B cell (primary cell): ENCODE measurements around the gene DPH7. TPM values are rescaled to one million over a fixed set of nuclear protein-coding genes. Genes with fewer than 3 reads are reported as not detected.

ENCODE experiments used
- ATAC-seq: fragments of 200-7000 bp; cut with Tn5 transposase; one replicate; pipeline ENCODE4 v1.10.0; 2021; ENCODE audit warnings: low read depth, mild to moderate bottlenecking, moderate number of reproducible peaks, moderate library complexity
- CTCF ChIA-PET: fragments of 350-600 bp; sonication (Branson Sonifier 250); formaldehyde crosslinking; loops from one replicate; lab custom pipeline; 2021; ENCODE audit warnings: antibody characterized with exemption, inconsistent platforms; lab: Charles Lee
- POLR2A ChIA-PET: fragments of 350-600 bp; sonication (Branson Sonifier 250); formaldehyde crosslinking; loops from one replicate; lab custom pipeline; 2021; ENCODE audit warnings: antibody characterized with exemption; lab: Charles Lee
- DNase-seq: peaks from one replicate; pipeline ENCODE4 v3.0.0; 2013
- H2AFZ ChIP-seq: 2 replicates; pipeline ENCODE4 v1.6.1; 2012; ENCODE audit warnings: mild to moderate bottlenecking, low read depth, low read length; ENCODE audit not compliant: insufficient read depth, poor library complexity, severe bottlenecking
- H3K27ac ChIP-seq, 2 donors: 1 replicate in 1 of 2; 2 replicates in 1 of 2; pipeline ENCODE4 v1.5.1; 2012 to 2013; ENCODE audit warnings: low read length in 2 of 2, mild to moderate bottlenecking in 2 of 2, moderate library complexity in 1 of 2
- H3K27me3 ChIP-seq, 4 experiments: fragments of 200-600 bp in 1 of 4; sonication (generic) in 1 of 4; replicated peaks in 1 of 4; 1 replicate in 2 of 4; 2 replicates in 2 of 4; pipeline versions ENCODE4 v1.6.1 to v1.7.0; 2013 to 2016; ENCODE audit warnings: low read length in 3 of 4, mild to moderate bottlenecking in 2 of 4, mixed read lengths in 1 of 4, moderate library complexity in 1 of 4; ENCODE audit not compliant: insufficient read depth in 4 of 4, control insufficient read depth in 3 of 4; ENCODE audit errors: control extremely low read depth in 1 of 4
- H3K36me3 ChIP-seq, 2 experiments: replicated peaks in 1 of 2; 1 replicate in 1 of 2; 2 replicates in 1 of 2; pipeline versions ENCODE4 v1.6.1 to v1.7.1; 2013; ENCODE audit warnings: low read length in 1 of 2; ENCODE audit not compliant: insufficient read depth in 2 of 2, control insufficient read depth in 1 of 2; ENCODE audit errors: control extremely low read depth in 1 of 2, extremely low read depth in 1 of 2
- H3K4me1 ChIP-seq, 2 donors: fragments of 200-600 bp in 1 of 2; sonication (generic) in 1 of 2; 1 replicate in 1 of 2; 2 replicates in 1 of 2; pipeline versions ENCODE4 v1.5.1 to v1.6.1; 2013 to 2017; ENCODE audit warnings: low read length in 2 of 2; ENCODE audit not compliant: control insufficient read depth in 2 of 2, insufficient read depth in 2 of 2
- H3K4me2 ChIP-seq: replicated peaks from 2 replicates; pipeline ENCODE3; 2012; ENCODE audit warnings: mild to moderate bottlenecking, low read depth, low read length; ENCODE audit not compliant: poor library complexity, severe bottlenecking
- H3K4me3 ChIP-seq, 5 experiments: fragments of 200-600 bp in 1 of 5; sonication (generic) in 1 of 5; 1 replicate in 3 of 5; 2 replicates in 2 of 5; pipeline versions ENCODE4 v1.5.1 to v1.7.0; 2011 to 2016; ENCODE audit warnings: low read length in 4 of 5, mild to moderate bottlenecking in 4 of 5, low read depth in 2 of 5, control low read depth in 1 of 5, moderate library complexity in 1 of 5; ENCODE audit not compliant: insufficient read depth in 1 of 5; ENCODE audit errors: control extremely low read depth in 1 of 5, extremely low read depth in 1 of 5
- H3K79me2 ChIP-seq: fragments of 200-600 bp; sonication (generic); one replicate; pipeline ENCODE4 v1.6.0; 2016; ENCODE audit warnings: low read length; ENCODE audit not compliant: control insufficient read depth, insufficient read depth
- H3K9ac ChIP-seq: fragments of 200-600 bp; sonication (generic); 2 replicates; pipeline ENCODE4 v1.6.1; 2017; ENCODE audit warnings: mild to moderate bottlenecking, low read length, moderate library complexity
- H3K9me3 ChIP-seq, 3 donors: one replicate each; pipeline versions ENCODE4 v1.6.1 to v1.7.1; 2013; ENCODE audit warnings: low read length in 2 of 3; ENCODE audit not compliant: control insufficient read depth in 2 of 3, insufficient read depth in 1 of 3; ENCODE audit errors: control extremely low read depth in 1 of 3
- H4K20me1 ChIP-seq: 2 replicates; pipeline ENCODE4 v1.6.0; 2012; ENCODE audit warnings: mild to moderate bottlenecking, low read length; ENCODE audit not compliant: insufficient read depth, control insufficient read depth, poor library complexity, severe bottlenecking
- H3K27ac Mint-ChIP-seq: one replicate; pipeline ENCODE4 v1.8.0; 2021; ENCODE audit warnings: mixed read lengths
- H3K27me3 Mint-ChIP-seq: one replicate; pipeline ENCODE4 v1.8.0; 2021; ENCODE audit warnings: mixed read lengths
- H3K4me1 Mint-ChIP-seq: one replicate; pipeline ENCODE4 v1.8.0; 2021; ENCODE audit warnings: mixed read lengths
- H3K4me3 Mint-ChIP-seq: one replicate; pipeline ENCODE4 v1.8.0; 2021; ENCODE audit warnings: mixed read lengths
- H3K9me3 Mint-ChIP-seq: one replicate; pipeline ENCODE4 v1.8.0; 2022; ENCODE audit warnings: mixed read lengths; ENCODE audit not compliant: insufficient read depth
- EZH2 ChIP-seq: IDR thresholded peaks from 2 replicates; pipeline ENCODE4 v1.6.1; 2012; ENCODE audit warnings: borderline replicate concordance, low read depth, mild to moderate bottlenecking, moderate library complexity, low read length; ENCODE audit not compliant: insufficient read depth, poor library complexity, severe bottlenecking
- WGBS: methylation state at CpG from one replicate; pipeline ENCODE4 v1.1.5; 2013; ENCODE audit warnings: missing lambda C conversion rate; ENCODE audit not compliant: insufficient coverage; 5-methylcytosine and 5-hydroxymethylcytosine counted together
- intact Hi-C: fragments of 100-400 bp; cut with micrococcal nuclease; formaldehyde crosslinking; loops from one replicate; pipeline ENCODE4 v1.10.0; 2022
- polyA plus RNA-seq: library from polyadenylated mRNA; depleted of rRNA; stranded (reverse); fragments of >200 nt; gene quantifications from 2 replicates; pipeline ENCODE4 v1.2.3, GENCODE V29; 2012
- total RNA-seq, 2 donors: library from RNA; stranded (reverse); fragments of 120-200 nt in 1 of 2; gene quantifications; 1 replicate in 1 of 2; 2 replicates in 1 of 2; pipeline versions ENCODE4 v1.2.3 to v1.2.4, GENCODE V29; 2013 to 2022
- TF ChIP-seq, protein P1 (sequence below): fragments of 200-600 bp; IDR thresholded peaks from one replicate; pipeline ENCODE4 v1.8.0; 2022; ENCODE audit warnings: antibody characterized with exemption, mild to moderate bottlenecking

DPH7 gene
- total and polyA plus RNA-seq, 2 donors (not counting 1 experiment from before 2014, with no cell fraction given): 64.7 to 93.8 TPM

DNA sequence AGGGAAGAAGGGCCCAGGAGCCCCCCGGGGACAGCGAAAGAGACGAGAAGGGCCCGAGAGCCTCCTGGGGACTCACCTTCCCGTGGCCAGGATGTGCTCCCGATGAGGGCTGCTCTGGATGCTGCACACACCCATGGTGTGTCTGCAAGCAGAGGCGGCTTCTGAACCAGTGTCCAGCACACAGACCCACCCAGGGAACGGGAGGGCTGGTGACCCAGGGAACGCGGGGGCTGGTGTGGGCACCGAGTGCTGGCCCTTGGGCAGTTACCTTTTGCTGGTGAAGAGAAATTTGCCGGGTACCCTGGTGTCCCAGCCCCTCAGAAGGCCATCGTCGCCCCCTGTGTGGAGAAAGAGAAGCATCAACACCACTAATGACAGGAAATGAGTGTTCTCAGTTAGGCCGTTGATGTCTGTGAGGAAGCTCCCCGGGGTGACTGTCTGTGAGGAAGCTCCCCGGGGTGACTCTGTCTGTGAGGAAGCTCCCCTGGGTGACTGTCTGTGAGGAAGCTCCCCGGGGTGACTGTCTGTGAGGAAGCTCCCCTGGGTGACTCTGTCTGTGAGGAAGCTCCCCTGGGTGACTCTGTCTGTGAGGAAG, 13.8 kb downstream of the DPH7 start:
- Histone ChIP-seq H3K27me3 (no peaks in the 10 kb centered on the region), H3K4me2 (no peak overlapping the region), H3K4me1 (peaks cover 0 to 3% of the 10 kb centered on the region in 2 donors), H3K27ac (peak overlapping the region in 1 of 2 donors; percentile 90), H4K20me1 (peaks cover 11% of the 10 kb centered on the region), H3K4me3 (no peak overlapping the region), H3K79me2 (peaks cover 5% of the 10 kb centered on the region), H3K36me3 (peaks cover 5 to 25% of the 10 kb centered on the region in 2 experiments), H3K9me3 (peaks cover 0 to 30% (median 8%) of the 10 kb centered on the region in 3 donors), H2AFZ (no peak overlapping the region), H3K9ac (no peak overlapping the region)
- H3K27me3 Mint-ChIP-seq: no peaks in the 10 kb centered on the region
- H3K4me3 Mint-ChIP-seq: no peak overlapping the region
- TF ChIP-seq, protein P1, sequence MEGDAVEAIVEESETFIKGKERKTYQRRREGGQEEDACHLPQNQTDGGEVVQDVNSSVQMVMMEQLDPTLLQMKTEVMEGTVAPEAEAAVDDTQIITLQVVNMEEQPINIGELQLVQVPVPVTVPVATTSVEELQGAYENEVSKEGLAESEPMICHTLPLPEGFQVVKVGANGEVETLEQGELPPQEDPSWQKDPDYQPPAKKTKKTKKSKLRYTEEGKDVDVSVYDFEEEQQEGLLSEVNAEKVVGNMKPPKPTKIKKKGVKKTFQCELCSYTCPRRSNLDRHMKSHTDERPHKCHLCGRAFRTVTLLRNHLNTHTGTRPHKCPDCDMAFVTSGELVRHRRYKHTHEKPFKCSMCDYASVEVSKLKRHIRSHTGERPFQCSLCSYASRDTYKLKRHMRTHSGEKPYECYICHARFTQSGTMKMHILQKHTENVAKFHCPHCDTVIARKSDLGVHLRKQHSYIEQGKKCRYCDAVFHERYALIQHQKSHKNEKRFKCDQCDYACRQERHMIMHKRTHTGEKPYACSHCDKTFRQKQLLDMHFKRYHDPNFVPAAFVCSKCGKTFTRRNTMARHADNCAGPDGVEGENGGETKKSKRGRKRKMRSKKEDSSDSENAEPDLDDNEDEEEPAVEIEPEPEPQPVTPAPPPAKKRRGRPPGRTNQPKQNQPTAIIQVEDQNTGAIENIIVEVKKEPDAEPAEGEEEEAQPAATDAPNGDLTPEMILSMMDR: no peak
- no peak for TF ChIP-seq EZH2
- ChIA-PET CTCF (no interaction called here), POLR2A (no interaction called here)
- 98% methylated on average over 12 of the region's 18 CpGs for WGBS
- intact Hi-C loops: no loop called here
- no peak for ATAC-seq
- no peak for DNase-seq
- no peaks in the 10 kb centered on the region for H3K9me3 Mint-ChIP-seq
- H3K27ac Mint-ChIP-seq: peak overlapping the region; percentile 67
- peaks cover 11% of the 10 kb centered on the region for H3K4me1 Mint-ChIP-seq

DNA sequence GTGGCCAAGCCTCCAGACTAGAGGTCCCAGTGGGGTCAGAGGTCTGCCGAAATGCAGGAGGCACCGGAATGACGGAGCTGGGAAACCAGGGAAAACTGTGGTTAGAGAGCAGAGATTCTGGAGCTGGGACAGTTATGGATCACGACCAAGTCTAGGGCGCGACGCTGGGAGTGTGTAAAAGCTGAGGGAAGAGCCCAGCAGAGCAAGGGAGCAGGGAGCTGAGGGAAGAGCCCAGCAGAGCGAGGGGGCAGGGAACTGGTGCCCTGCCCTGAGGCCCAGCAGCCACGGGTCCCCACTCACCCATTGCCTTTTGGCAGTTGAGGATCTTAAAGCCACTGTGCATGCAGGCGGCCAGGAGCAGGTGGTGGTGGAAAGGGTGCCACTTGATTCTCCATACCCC, 14.6 kb downstream of the DPH7 start:
- H3K9me3 Mint-ChIP-seq: no peaks in the 10 kb centered on the region
- TF ChIP-seq, protein P1: no peak
- DNase-seq (no peak), ATAC-seq (no peak)
- Histone ChIP-seq H3K9ac (no peak overlapping the region), H3K4me3 (no peak overlapping the region), H2AFZ (no peak overlapping the region), H3K4me1 (peaks cover 0 to 3% of the 10 kb centered on the region in 2 donors), H3K36me3 (peaks cover 5 to 27% of the 10 kb centered on the region in 2 experiments), H3K9me3 (peaks cover 0 to 30% (median 8%) of the 10 kb centered on the region in 3 donors), H3K27me3 (no peaks in the 10 kb centered on the region), H3K4me2 (no peak overlapping the region), H4K20me1 (peaks cover 5% of the 10 kb centered on the region), H3K27ac (no peak overlapping the region), H3K79me2 (no peaks in the 10 kb centered on the region)
- no peak overlapping the region for H3K4me3 Mint-ChIP-seq
- H3K27me3 Mint-ChIP-seq: no peaks in the 10 kb centered on the region
- intact Hi-C loops: no loop called here
- 96% methylated on average over 10 of the region's 10 CpGs for WGBS
- POLR2A ChIA-PET: no interaction called here
- CTCF ChIA-PET: no interaction called here
- H3K4me1 Mint-ChIP-seq: peaks cover 11% of the 10 kb centered on the region
- H3K27ac Mint-ChIP-seq: peak overlapping the region; percentile 67
